HG03342 (cell line): ENCODE data around the gene CD84.
"Not testable (repeated sequence)": the region's sequence is repeated elsewhere in the genome, so short reads cannot be mapped to it uniquely, and the experiment has no call there.

Experiments used
- ATAC-seq: cut with Tn5 transposase; IDR thresholded peaks from one replicate; pipeline ENCODE4 v1.9.1; 2021; ENCODE audit warnings: mild to moderate bottlenecking, moderate library complexity; ENCODE audit not compliant: unreplicated experiment

CD84 gene

DNA sequence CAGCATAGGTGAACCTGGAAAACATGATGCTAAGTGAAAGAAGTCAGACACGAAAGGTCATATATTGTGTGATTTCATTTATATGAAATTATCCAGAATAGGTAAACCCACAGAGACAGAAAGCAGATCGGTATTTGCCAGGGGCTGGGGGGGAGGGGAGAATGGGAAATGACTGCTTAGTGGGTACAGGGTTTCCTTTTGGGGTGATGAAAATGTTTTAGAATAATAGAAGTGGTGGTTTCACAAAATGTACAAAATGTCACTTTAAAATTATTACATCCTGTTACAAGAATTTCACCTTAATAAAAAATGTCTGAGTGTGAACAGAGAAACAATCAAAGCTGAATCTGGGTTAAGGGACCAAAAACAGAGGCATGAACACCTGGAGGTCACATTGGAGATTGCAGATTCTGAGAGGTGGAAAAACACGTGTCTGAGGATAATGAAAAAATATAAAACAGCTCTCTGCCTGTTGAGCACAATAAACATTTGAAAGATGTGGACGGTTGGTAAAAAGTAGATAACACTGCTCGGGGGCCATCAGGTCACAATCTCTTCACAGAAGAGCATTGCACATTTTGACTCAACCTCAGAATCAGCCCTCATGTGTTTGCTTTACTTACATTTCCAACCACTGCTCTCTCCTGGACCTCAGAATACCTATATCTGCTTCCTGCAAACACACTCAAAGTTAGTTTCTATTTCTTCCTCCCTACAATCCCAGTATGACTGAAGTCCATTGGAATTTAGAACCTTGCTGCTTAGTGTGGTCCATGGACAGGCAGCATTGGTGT lies 59.5 kb downstream of the CD84 start:
- ATAC-seq = no peak

GRCh38 chr1:160517519-160517918 lies 61.8 kb downstream of the CD84 start:
- not testable (repeated sequence) for ATAC-seq

- not testable (repeated sequence) for ATAC-seq
Observed at GRCh38 chr1:160515908-160516307, 63.4 kb downstream of the CD84 start.

- ATAC-seq = no peak
Observed at GRCh38 chr1:160504651-160505050, 74.6 kb downstream of the CD84 start.

DNA sequence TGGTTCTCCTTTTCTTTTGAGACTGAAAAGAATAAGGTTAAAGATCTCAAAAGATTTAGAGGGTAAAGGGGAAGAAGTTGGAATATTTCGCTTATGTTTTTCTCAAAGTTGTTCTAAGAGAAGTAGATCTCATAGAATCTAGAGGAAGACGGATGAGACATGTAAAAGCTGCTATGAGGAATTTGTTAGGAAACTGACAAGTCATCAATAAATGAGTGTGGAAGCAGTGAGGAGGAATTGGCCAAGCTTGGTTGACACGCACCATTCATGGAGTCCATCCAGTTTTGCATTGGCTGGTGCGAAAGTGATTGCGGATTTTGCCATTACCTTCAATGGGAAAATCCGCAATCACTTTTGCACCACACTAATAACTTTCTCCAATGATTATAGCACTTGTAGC lies 76.2 kb downstream of the CD84 start:
- ATAC-seq = no peak

DNA sequence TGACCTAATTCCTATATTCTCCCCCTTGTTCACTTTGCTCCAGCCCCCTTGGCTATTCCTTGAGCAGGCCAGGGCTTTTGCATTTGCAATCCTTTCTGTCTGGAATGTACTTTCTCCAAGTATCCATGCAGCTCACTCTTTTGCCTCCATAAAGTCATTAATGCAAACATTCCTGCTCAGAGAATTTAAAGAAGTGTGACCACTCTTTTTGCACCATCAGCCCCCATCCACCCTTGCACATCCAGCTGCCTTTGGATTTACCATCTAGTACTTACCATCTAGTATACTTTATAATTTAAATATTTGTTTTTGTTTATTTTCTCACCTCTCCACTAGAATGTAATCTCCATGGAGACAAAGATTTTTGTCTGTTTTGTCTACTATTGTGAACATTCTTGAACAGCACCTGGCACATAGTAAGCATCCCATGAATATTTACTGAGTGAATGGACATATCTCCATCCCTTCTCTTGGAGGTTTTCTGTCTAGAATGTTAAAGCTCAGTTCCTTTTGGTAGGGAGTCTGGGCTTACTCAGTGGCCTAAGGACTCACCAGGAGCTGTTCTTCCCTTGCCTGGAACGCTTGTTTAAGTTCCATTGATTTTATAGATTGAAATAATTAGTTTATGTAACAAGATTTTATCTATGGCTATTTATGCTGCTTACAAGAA lies 78.8 kb downstream of the CD84 start:
- no peak for ATAC-seq

GRCh38 chr1:160499631-160500030 lies 79.7 kb downstream of the CD84 start:
- ATAC-seq = no peak

DNA sequence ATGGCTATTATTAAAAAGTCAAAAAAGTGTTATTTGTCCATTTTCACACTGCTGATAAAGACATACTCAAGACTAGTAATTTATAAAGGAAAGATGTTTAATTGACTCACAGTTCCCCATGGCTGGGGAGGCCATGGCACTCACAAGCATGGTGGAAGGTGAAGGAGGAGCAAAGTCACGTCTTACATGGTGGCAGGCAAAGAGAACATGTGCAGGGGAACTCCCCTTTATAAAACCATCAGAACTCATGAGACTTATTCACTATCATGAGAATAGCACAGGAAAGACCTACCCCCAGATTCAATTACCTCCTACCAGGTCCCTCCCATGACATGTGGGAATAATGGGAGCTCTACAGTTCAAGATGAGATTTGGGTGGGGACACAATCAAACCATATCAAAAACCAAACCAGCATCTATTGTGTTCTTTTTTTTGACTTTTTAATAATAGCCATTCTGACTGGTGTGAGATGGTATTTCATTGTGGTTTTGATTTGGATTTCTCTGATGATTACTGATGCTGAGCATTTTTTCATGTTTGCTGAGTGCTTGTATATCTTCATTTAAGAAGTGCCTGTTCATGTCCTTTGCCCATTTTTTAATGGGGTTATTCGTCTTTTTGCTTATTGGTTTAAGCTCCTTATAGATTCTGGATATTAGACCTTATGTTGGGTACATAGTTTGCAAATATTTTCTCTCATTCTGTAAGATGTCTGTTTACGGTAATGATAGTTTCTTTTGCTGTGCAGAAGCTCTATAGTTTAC lies 80.8 kb downstream of the CD84 start:
- ATAC-seq = not testable (repeated sequence)

DNA sequence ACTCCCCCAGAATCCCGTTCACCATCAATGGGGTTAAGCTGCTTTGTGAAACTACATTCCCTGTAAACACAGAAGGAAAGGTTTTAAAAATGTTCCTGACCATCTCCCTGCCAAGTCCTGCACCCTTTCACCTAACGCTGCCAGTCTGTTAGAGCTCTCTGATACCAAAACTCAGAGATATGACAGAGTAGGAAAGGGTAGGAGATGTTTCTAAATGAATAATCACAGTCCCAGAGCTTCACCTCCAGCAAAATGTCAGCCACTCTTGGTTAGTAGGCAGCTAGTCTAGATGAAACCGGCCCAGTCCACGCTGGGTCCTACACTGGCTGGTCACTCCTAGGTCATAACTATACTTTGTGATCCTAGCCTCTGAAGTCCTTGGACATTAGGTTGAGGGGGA lies 83.0 kb downstream of the CD84 start:
- no peak for ATAC-seq

GRCh38 chr1:160494620-160495019 lies 84.7 kb downstream of the CD84 start:
- ATAC-seq = no peak

GRCh38 chr1:160492617-160493016 lies 86.7 kb downstream of the CD84 start:
- ATAC-seq = no peak

DNA sequence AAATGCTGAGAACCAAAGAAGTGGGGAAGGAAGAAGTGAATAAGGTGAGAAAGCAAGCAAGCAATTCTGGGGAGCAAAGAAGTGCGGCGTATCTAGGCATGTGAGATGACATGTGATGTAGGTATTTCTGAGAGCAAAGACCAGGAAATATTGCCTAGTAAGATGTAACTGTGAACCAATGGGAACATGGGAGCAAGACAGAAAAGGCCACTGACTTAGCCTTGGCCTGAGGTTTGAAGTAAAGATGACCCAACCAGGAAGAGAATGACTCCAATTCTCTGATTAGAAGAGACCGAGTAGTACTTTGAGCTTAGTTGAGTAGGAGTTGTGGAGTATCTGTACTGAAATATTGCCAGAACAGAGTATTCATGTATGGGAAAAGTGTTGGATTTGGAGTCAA lies 87.3 kb downstream of the CD84 start:
- ATAC-seq = no peak
